K562 (cell line): ENCODE data around the gene KIN. TPM values are rescaled to one million over a fixed set of nuclear protein-coding genes. Genes with fewer than 3 reads are reported as not detected.
A peak's percentile ranks its signal among the peaks of the same experiment; 100 is the strongest.

Experiments used
- CEBPG ChIP-seq, 3 experiments: fragments of 200-800 bp in 1 of 3; sonication (Bioruptor generic) in 1 of 3; sonication (generic) in 1 of 3; formaldehyde crosslinking in 1 of 3; IDR thresholded peaks in 2 of 3; conservative IDR thresholded peaks in 1 of 3; 2 replicates each; pipeline versions ENCODE4 v1.6.1 to v1.8.0; 2016 to 2022; ENCODE audit warnings: missing compliant biosample characterization in 2 of 3, missing genetic modification characterization in 2 of 3, mild to moderate bottlenecking in 1 of 3, missing genetic modification reagents in 1 of 3
- CHD7 ChIP-seq: fragments of 200-600 bp; sonication (generic); IDR thresholded peaks from one replicate; pipeline ENCODE4 v1.6.1; 2012; ENCODE audit warnings: mild to moderate bottlenecking, low read depth, low read length, inconsistent platforms
- KAT7 ChIP-seq: sonication (generic); formaldehyde crosslinking; IDR thresholded peaks from 2 replicates; pipeline ENCODE4 v1.8.0; 2022; ENCODE audit warnings: missing genetic modification reagents, mild to moderate bottlenecking, borderline replicate concordance
- LCOR ChIP-seq: sonication (generic); formaldehyde crosslinking; IDR thresholded peaks from 2 replicates; pipeline ENCODE4 v1.8.0; 2022; ENCODE audit warnings: mild to moderate bottlenecking, missing genetic modification reagents
- NBN ChIP-seq: fragments of 450-650 bp; IDR thresholded peaks from 2 replicates; pipeline ENCODE4 v1.6.1; 2016; ENCODE audit warnings: low read depth, mild to moderate bottlenecking
- UBTF ChIP-seq, 2 experiments: IDR thresholded peaks; 2 replicates each; pipeline ENCODE4 v1.6.1; 2012; ENCODE audit warnings: improper control_type of control experiment in 2 of 2, low read depth in 2 of 2, low read length in 2 of 2, borderline replicate concordance in 1 of 2
- XRCC5 ChIP-seq: fragments of 200-400 bp; formaldehyde crosslinking; IDR thresholded peaks from 2 replicates; pipeline ENCODE4 v1.6.1; 2017; ENCODE audit warnings: low read depth, mild to moderate bottlenecking, low read length
- ZNF282 ChIP-seq: sonication (generic); formaldehyde crosslinking; IDR thresholded peaks from 2 replicates; pipeline ENCODE4 v1.8.1; 2023; ENCODE audit warnings: missing genetic modification reagents
- polyA plus RNA-seq, 8 experiments: library from polyadenylated mRNA; depleted of rRNA in 4 of 8; stranded (reverse) in 5 of 8; unstranded in 3 of 8; fragments of >200 nt; fragmentation: Nextera tagmentation in 2 of 8; fragmentation: Illumina TruSeq in 1 of 8; extraction: Ambion mirVana in 2 of 8; extraction: Trizol in 1 of 8; gene quantifications; 2 replicates each; pipeline versions ENCODE4 v1.2.1 to v1.2.3, GENCODE V29; 2011 to 2014; ENCODE audit warnings: inconsistent platforms in 1 of 8, missing spikeins in 1 of 8
- total RNA-seq, 7 experiments: library from RNA; depleted of rRNA in 6 of 7; stranded (reverse); fragments of >200 nt in 6 of 7; fragmentation: Illumina TruSeq in 2 of 7; extraction: Trizol in 2 of 7; gene quantifications; 2 replicates each; pipeline versions ENCODE4 v1.2.1 to v1.2.3, GENCODE V29; 2011 to 2021; ENCODE audit warnings: low replicate concordance in 1 of 7

KIN gene
- total and polyA plus RNA-seq, 9 of the 15 experiments (the other 6 are each of a cell fraction or from before 2014, with no cell fraction given): 11.7 to 35.6 (median 16.0) TPM

GRCh38 chr10:7788639-7789286 is 970 bp upstream of the KIN start (continued):
- no peak for TF ChIP-seq CHD7
- TF ChIP-seq NBN: peak; percentile 8; the same call in 1 of the 2 replicates
- peak; percentile 39; the same call in 1 of the 2 replicates for TF ChIP-seq CEBPG (CRISPR knock-in tag; IDR thresholded peaks at IDR 0.05)
- no peak for TF ChIP-seq CEBPG (tag; conservative IDR thresholded peaks at IDR 0.05 in 1 of 2, IDR thresholded peaks at IDR 0.05 in 1 of 2)
- TF ChIP-seq XRCC5: 0 out of 2 replicates have a peak, but pooled peaks have one; percentile 11
- 0 out of 2 replicates have a peak, but pooled peaks have one; percentile 34 for TF ChIP-seq ZNF282
- peak; percentile 3; the same call in 1 of the 2 replicates for TF ChIP-seq LCOR (CRISPR knock-in tag)
- 0 out of 4 replicates have a peak, but pooled peaks of 1 of the 2 experiments have one; percentile 8 for TF ChIP-seq UBTF (IDR thresholded peaks at IDR 0.05; ENCODE audit: borderline replicate concordance in 1 of 2, low read depth in 2 of 2, low read length in 2 of 2)
- 0 out of 2 replicates have a peak, but pooled peaks have one; percentile 43 for TF ChIP-seq KAT7
